Lower leg skin (tissue), 3 donors: ENCODE measurements around the gene ZBTB7C.

Experiments
- CTCF ChIP-seq, 3 donors: fragments of 450-650 bp; IDR thresholded peaks; one replicate each; pipeline ENCODE4 v1.5.1; 2016; ENCODE audit warnings: antibody characterized with exemption in 3 of 3, mild to moderate bottlenecking in 3 of 3, moderate library complexity in 2 of 3
- POLR2A ChIP-seq, 2 donors: fragments of 450-650 bp; IDR thresholded peaks; one replicate each; pipeline ENCODE4 v1.6.1; 2016 to 2017; ENCODE audit warnings: antibody characterized with exemption in 2 of 2, mild to moderate bottlenecking in 1 of 2, moderate library complexity in 1 of 2

- TF ChIP-seq CTCF (IDR thresholded peaks at IDR 0.05) (no peak), POLR2A (IDR thresholded peaks at IDR 0.05) (no peak)
Measured at GRCh38 chr18:48191494-48191893, 217.7 kb downstream of the ZBTB7C start.
